OCI-LY3 (cell line): Measurements from ENCODE around the gene NRG3.

Source experiments
- H2AFZ ChIP-seq: fragments of 200-600, 300-600 bp; shearing (Covaris generic); 2 replicates; pipeline ENCODE4 v1.6.0; 2014; ENCODE audit warnings: antibody characterized with exemption, low read depth, low read length
- H3K27ac ChIP-seq: fragments of 200-600, 300-600 bp; sonication (generic); 2 replicates; pipeline ENCODE4 v1.5.1; 2014; ENCODE audit warnings: mild to moderate bottlenecking, low read length, moderate library complexity, mixed read lengths
- H3K27me3 ChIP-seq: fragments of 200-600, 300-600 bp; sonication (generic); 2 replicates; pipeline ENCODE4 v1.6.1; 2014; ENCODE audit warnings: low read depth, low read length, mixed read lengths
- H3K36me3 ChIP-seq: fragments of 200-600, 300-600 bp; sonication (generic); replicated peaks from 2 replicates; pipeline ENCODE3; 2014; ENCODE audit warnings: low read depth, low read length, mixed read lengths
- H3K4me1 ChIP-seq: fragments of 300-600, 200-600 bp; sonication (generic); 2 replicates; pipeline ENCODE4 v1.6.1; 2014; ENCODE audit warnings: low read length, mixed read lengths
- H3K4me2 ChIP-seq: fragments of 200-600, 300-600 bp; sonication (generic); 2 replicates; pipeline ENCODE4 v1.6.1; 2014; ENCODE audit warnings: low read length, mixed read lengths
- H3K4me3 ChIP-seq: fragments of 300-600, 200-600 bp; sonication (generic); 2 replicates; pipeline ENCODE4 v1.5.1; 2014; ENCODE audit warnings: antibody characterized with exemption, mild to moderate bottlenecking, low read length, moderate library complexity
- H3K79me2 ChIP-seq: fragments of 300-600, 200-600 bp; shearing (Covaris generic); 2 replicates; pipeline ENCODE4 v1.6.1; 2014; ENCODE audit warnings: mild to moderate bottlenecking, low read length, mixed read lengths
- H3K9ac ChIP-seq: fragments of 300-600, 200-600 bp; shearing (Covaris generic); 2 replicates; pipeline ENCODE4 v1.6.0; 2014; ENCODE audit warnings: mild to moderate bottlenecking, low read length, moderate library complexity
- H3K9me3 ChIP-seq: fragments of 200-600, 300-600 bp; shearing (Covaris generic); 2 replicates; pipeline ENCODE4 v1.6.1; 2014; ENCODE audit warnings: low read length, mixed read lengths; ENCODE audit not compliant: insufficient read depth
- H4K20me1 ChIP-seq: fragments of 200-600, 300-600 bp; sonication (generic); 2 replicates; pipeline ENCODE4 v1.6.1; 2016; ENCODE audit warnings: low read length, mixed read lengths; ENCODE audit not compliant: insufficient read depth
- EZH2phosphoT487 ChIP-seq: fragments of 200-600 bp; shearing (Covaris generic); IDR thresholded peaks from 2 replicates; pipeline ENCODE4 v1.6.1; 2018; ENCODE audit warnings: antibody characterized with exemption, mixed run types, low read depth
- TF ChIP-seq, protein P1 (sequence below): fragments of 200-600, 300-600 bp; sonication (generic); IDR thresholded peaks from 2 replicates; pipeline ENCODE4 v1.5.1; 2014; ENCODE audit warnings: antibody characterized with exemption, low read length, low read depth

The NRG3 gene

DNA sequence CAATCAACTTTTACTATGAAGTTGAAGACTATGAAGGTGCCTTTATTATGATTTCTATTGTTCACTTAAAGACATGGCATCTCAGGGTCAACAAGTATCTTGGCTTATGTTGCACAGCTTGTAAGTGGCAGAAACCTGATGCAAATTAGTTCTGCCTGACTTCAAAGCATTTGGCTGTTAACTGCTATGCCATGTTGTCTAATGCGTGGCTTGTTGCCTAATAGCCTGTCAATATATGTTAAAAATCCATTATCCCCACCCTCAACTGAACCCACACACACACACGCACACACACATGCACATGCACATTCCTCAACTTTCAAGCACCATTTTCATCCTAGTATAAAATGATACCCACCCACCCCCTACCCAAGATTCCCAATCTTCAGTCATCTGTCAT is 217.1 kb downstream of the NRG3 start:
- no peak overlapping the region for H3K27ac ChIP-seq
- H3K79me2 ChIP-seq, result no peaks in the 10 kb centered on the region
- H3K9ac ChIP-seq, result no peak overlapping the region
- no peak overlapping the region for H2AFZ ChIP-seq
- no peak overlapping the region for H3K4me2 ChIP-seq
- H3K4me3 ChIP-seq, result no peak overlapping the region
- H3K9me3 ChIP-seq, result no peaks in the 10 kb centered on the region
- no peaks in the 10 kb centered on the region for H4K20me1 ChIP-seq
- no peaks in the 10 kb centered on the region for H3K36me3 ChIP-seq
- H3K4me1 ChIP-seq, result peaks cover 11% of the 10 kb centered on the region
- TF ChIP-seq, protein P1, sequence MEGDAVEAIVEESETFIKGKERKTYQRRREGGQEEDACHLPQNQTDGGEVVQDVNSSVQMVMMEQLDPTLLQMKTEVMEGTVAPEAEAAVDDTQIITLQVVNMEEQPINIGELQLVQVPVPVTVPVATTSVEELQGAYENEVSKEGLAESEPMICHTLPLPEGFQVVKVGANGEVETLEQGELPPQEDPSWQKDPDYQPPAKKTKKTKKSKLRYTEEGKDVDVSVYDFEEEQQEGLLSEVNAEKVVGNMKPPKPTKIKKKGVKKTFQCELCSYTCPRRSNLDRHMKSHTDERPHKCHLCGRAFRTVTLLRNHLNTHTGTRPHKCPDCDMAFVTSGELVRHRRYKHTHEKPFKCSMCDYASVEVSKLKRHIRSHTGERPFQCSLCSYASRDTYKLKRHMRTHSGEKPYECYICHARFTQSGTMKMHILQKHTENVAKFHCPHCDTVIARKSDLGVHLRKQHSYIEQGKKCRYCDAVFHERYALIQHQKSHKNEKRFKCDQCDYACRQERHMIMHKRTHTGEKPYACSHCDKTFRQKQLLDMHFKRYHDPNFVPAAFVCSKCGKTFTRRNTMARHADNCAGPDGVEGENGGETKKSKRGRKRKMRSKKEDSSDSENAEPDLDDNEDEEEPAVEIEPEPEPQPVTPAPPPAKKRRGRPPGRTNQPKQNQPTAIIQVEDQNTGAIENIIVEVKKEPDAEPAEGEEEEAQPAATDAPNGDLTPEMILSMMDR, result no peak
- no peak for TF ChIP-seq EZH2phosphoT487
- H3K27me3 ChIP-seq, result no peaks in the 10 kb centered on the region

DNA sequence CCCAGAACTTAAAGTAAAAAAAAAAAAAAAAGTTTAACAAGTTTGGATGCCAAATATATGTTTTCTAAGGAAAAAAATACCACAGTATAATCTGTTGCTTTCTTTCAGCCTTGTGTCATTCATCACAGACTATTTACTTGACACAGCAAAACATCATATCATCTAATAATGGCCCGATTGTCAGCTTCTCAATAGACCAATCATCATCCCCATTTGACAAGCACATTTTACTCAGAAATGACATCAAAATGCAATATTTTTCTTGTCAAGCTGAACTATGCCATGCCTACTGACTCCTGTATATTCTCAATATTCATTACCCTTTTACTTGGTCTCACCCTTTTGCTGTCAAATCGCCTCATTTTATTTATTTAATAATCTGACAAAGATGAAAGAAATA is 249.7 kb downstream of the NRG3 start:
- no peaks in the 10 kb centered on the region for H3K9me3 ChIP-seq
- no peak overlapping the region for H2AFZ ChIP-seq
- no peak overlapping the region for H3K27ac ChIP-seq
- no peaks in the 10 kb centered on the region for H3K36me3 ChIP-seq
- H3K4me2 ChIP-seq, result no peak overlapping the region
- no peaks in the 10 kb centered on the region for H3K79me2 ChIP-seq
- H3K27me3 ChIP-seq, result no peaks in the 10 kb centered on the region
- H3K9ac ChIP-seq, result no peak overlapping the region
- no peaks in the 10 kb centered on the region for H3K4me1 ChIP-seq
- TF ChIP-seq, protein P1, result no peak
- no peak for TF ChIP-seq EZH2phosphoT487
- no peaks in the 10 kb centered on the region for H4K20me1 ChIP-seq
- no peak overlapping the region for H3K4me3 ChIP-seq

DNA sequence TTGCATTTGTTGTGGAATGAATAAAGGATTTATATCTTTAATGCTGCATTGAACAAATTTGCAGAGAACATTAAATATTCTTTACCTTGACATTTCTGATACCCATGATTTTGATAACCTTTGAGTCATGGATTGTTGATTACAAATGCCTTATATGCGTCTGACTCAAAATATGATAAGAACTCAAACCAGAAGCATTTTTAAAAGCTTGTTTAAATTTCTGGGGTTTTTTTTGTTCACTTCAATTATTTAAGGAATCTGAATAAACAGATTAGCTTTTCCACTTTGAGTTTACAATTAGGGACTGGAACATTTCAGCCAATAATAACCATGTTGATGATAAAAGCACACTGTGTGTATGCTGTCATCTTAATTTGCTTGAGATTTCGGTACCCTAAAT is 253.5 kb downstream of the NRG3 start:
- no peak for TF ChIP-seq EZH2phosphoT487
- TF ChIP-seq, protein P1, result no peak
- H3K4me1 ChIP-seq, result no peaks in the 10 kb centered on the region
- H3K27ac ChIP-seq, result no peak overlapping the region
- H3K4me2 ChIP-seq, result no peak overlapping the region
- H3K27me3 ChIP-seq, result no peaks in the 10 kb centered on the region
- H3K9ac ChIP-seq, result no peak overlapping the region
- no peaks in the 10 kb centered on the region for H4K20me1 ChIP-seq
- H3K79me2 ChIP-seq, result no peaks in the 10 kb centered on the region
- H3K4me3 ChIP-seq, result no peak overlapping the region
- H3K9me3 ChIP-seq, result no peaks in the 10 kb centered on the region
- no peak overlapping the region for H2AFZ ChIP-seq
- no peaks in the 10 kb centered on the region for H3K36me3 ChIP-seq

DNA sequence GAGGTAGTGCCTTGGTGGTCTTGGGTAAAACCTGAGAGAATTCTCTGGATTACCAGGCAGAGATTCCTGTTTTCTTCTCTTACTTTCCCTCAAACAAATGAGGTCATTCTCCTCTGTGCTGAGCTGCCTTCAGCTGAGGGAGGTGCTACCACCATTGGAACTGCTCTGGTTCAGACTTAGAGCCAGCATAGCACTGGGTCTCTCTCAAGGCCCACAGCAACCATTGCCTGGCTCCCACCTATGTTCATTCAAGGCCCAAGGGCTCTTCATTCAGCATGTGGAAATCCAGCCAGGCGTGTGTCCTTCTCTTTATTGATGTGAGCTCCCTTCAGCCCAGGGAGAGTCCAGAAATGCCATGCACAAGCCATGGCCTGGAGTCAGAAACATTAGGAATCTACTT is 261.1 kb downstream of the NRG3 start:
- Histone ChIP-seq H2AFZ (no peak overlapping the region), H3K9ac (no peak overlapping the region), H3K79me2 (no peaks in the 10 kb centered on the region), H3K4me3 (no peak overlapping the region), H3K9me3 (no peaks in the 10 kb centered on the region), H3K4me1 (no peaks in the 10 kb centered on the region), H3K4me2 (no peak overlapping the region), H4K20me1 (no peaks in the 10 kb centered on the region), H3K27ac (no peak overlapping the region), H3K36me3 (no peaks in the 10 kb centered on the region), H3K27me3 (no peaks in the 10 kb centered on the region)
- TF ChIP-seq, protein P1, result no peak
- TF ChIP-seq EZH2phosphoT487, result no peak
